Smooth muscle cell (in vitro differentiated cells): Measurements from ENCODE around the gene SKP1. TPM values are rescaled to one million over a fixed set of nuclear protein-coding genes. Genes with fewer than 3 reads are reported as not detected.

Source experiments
- DNase-seq: peaks from one replicate; lab custom pipeline; 2025; ENCODE audit not compliant: unreplicated experiment; lab: John Stamatoyannopoulos, UW
- H2AFZ ChIP-seq: fragments of 200-600 bp; sonication (generic); 2 replicates; pipeline ENCODE4 v1.6.0; 2016; ENCODE audit warnings: antibody characterized with exemption, low read depth, mild to moderate bottlenecking
- H3F3A ChIP-seq: fragments of 200-600 bp; sonication (generic); 2 replicates; pipeline ENCODE4 v1.6.0; 2017; ENCODE audit warnings: antibody characterized with exemption, low read depth
- H3K27ac ChIP-seq: fragments of 200-600 bp; sonication (generic); 2 replicates; pipeline ENCODE4 v1.5.1; 2016; ENCODE audit warnings: low read depth, mild to moderate bottlenecking
- H3K27me3 ChIP-seq: fragments of 200-600 bp; sonication (generic); 2 replicates; pipeline ENCODE4 v1.6.1; 2016; ENCODE audit warnings: low read depth, mild to moderate bottlenecking
- H3K36me3 ChIP-seq: fragments of 200-600 bp; sonication (generic); 2 replicates; pipeline ENCODE4 v1.5.1; 2016; ENCODE audit warnings: low read depth
- H3K4me1 ChIP-seq: fragments of 200-600 bp; sonication (generic); 2 replicates; pipeline ENCODE4 v1.5.1; 2016; ENCODE audit warnings: low read depth
- H3K4me2 ChIP-seq: fragments of 200-600 bp; sonication (generic); 2 replicates; pipeline ENCODE4 v1.6.0; 2016; ENCODE audit warnings: mild to moderate bottlenecking
- H3K4me3 ChIP-seq: fragments of 200-600 bp; sonication (generic); 2 replicates; pipeline ENCODE4 v1.5.1; 2016; ENCODE audit warnings: mild to moderate bottlenecking
- H3K79me2 ChIP-seq: fragments of 200-600 bp; sonication (generic); 2 replicates; pipeline ENCODE4 v1.6.0; 2016; ENCODE audit warnings: low read depth, mild to moderate bottlenecking
- H3K9ac ChIP-seq: fragments of 200-600 bp; sonication (generic); 2 replicates; pipeline ENCODE4 v1.6.0; 2016; ENCODE audit warnings: low read depth
- H3K9me3 ChIP-seq: fragments of 200-600 bp; sonication (generic); replicated peaks from 2 replicates; pipeline ENCODE4 v1.5.1; 2016; ENCODE audit warnings: low read depth
- H4K20me1 ChIP-seq: fragments of 200-600 bp; sonication (generic); 2 replicates; pipeline ENCODE4 v1.6.0; 2016; ENCODE audit warnings: low read depth
- WGBS: methylation state at CpG from one replicate; pipeline ENCODE4 v1.1.7; 2016; ENCODE audit warnings: low lambda C conversion rate; 5-methylcytosine and 5-hydroxymethylcytosine counted together
- polyA plus RNA-seq: library from polyadenylated mRNA; unstranded; fragments of >200 nt; fragmentation: Nextera tagmentation; extraction: Ambion mirVana; gene quantifications from 2 replicates; pipeline ENCODE4 v1.2.1, GENCODE V29; 2016
- total RNA-seq: library from RNA; depleted of rRNA; stranded (reverse); fragments of >200 nt; gene quantifications from 2 replicates; pipeline ENCODE4 v1.2.3, GENCODE V29; 2014
- TF ChIP-seq, protein P1 (sequence below): fragments of 200-600 bp; sonication (generic); IDR thresholded peaks from 2 replicates; pipeline ENCODE4 v1.5.1; 2017; ENCODE audit warnings: borderline replicate concordance, mild to moderate bottlenecking, antibody characterized with exemption; ENCODE audit not compliant: insufficient read depth, poor library complexity, severe bottlenecking

Gene SKP1
- total and polyA plus RNA-seq, 2 experiments from 2014 or later = 620 to 739 TPM

DNA sequence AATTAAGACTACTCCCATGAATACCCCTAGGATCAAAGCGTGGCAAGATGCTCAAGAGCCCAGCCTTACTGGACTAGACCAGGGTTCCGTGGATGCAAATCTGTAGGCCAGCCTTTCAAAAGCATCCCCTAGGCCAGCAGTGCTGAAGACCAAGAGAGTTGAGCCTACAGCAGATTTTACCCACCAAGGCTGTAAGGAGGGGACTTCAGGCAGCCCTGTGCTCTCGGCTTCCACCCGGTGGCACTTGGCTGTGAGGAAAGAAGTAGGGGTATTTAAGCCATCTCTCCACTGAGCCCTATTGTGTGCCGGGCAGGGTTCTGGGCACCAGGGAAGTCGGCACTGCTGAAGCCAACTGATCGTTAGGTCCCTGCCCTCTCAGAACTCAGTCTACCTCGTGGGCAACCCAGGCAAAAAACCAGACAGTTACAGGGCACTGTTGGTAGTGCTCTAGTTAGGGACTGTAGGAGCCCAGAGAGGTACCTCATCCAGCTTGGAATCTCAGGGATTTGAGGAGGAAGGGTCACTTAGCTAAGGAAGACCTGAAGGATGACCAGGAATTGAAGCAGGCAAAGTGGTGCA lies 36.8 kb downstream of the SKP1 start:
- H3K27ac ChIP-seq = no peak overlapping the region
- H3K79me2 ChIP-seq = peaks cover 7% of the 10 kb centered on the region
- no peaks in the 10 kb centered on the region for H3K4me1 ChIP-seq
- no peaks in the 10 kb centered on the region for H3K27me3 ChIP-seq
- peaks cover 100% of the 10 kb centered on the region for H4K20me1 ChIP-seq
- 97% methylated on average over 8 of the region's 8 CpGs for WGBS
- DNase-seq = no peak
- no peaks in the 10 kb centered on the region for H3K9me3 ChIP-seq
- no peak overlapping the region for H3K4me2 ChIP-seq
- no peaks in the 10 kb centered on the region for H3K36me3 ChIP-seq
- no peak overlapping the region for H3K9ac ChIP-seq
- no peaks in the 10 kb centered on the region for H3F3A ChIP-seq
- H3K4me3 ChIP-seq = no peak overlapping the region
- H2AFZ ChIP-seq = no peak overlapping the region
- TF ChIP-seq, protein P1, sequence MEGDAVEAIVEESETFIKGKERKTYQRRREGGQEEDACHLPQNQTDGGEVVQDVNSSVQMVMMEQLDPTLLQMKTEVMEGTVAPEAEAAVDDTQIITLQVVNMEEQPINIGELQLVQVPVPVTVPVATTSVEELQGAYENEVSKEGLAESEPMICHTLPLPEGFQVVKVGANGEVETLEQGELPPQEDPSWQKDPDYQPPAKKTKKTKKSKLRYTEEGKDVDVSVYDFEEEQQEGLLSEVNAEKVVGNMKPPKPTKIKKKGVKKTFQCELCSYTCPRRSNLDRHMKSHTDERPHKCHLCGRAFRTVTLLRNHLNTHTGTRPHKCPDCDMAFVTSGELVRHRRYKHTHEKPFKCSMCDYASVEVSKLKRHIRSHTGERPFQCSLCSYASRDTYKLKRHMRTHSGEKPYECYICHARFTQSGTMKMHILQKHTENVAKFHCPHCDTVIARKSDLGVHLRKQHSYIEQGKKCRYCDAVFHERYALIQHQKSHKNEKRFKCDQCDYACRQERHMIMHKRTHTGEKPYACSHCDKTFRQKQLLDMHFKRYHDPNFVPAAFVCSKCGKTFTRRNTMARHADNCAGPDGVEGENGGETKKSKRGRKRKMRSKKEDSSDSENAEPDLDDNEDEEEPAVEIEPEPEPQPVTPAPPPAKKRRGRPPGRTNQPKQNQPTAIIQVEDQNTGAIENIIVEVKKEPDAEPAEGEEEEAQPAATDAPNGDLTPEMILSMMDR = no peak

DNA sequence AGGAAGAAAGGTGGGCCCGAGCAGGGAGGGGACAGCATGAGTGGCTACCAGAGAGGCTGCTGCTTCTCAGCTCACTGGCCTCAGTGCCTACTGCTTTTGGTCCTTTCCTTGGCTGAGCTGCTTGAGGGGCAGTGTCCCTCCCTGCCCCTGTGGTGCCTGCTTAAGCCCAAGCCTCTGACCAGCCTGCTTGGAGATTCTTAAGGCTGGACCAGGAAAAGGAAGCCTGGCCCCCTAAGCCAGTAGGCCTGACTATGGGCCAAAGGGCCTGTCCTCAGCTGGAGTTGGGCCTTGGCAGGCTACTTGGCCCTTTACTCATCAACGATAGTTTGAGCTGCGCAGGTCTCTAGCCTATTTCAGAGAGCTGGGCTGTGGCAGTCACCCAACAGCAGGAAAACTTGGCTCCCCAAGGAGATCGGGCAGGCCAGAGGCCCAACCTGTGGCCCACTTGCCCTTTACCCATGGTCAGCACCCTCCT lies 37.3 kb downstream of the SKP1 start:
- 100% methylated on average over 4 of the region's 4 CpGs for WGBS
- no peaks in the 10 kb centered on the region for H3K9me3 ChIP-seq

DNA sequence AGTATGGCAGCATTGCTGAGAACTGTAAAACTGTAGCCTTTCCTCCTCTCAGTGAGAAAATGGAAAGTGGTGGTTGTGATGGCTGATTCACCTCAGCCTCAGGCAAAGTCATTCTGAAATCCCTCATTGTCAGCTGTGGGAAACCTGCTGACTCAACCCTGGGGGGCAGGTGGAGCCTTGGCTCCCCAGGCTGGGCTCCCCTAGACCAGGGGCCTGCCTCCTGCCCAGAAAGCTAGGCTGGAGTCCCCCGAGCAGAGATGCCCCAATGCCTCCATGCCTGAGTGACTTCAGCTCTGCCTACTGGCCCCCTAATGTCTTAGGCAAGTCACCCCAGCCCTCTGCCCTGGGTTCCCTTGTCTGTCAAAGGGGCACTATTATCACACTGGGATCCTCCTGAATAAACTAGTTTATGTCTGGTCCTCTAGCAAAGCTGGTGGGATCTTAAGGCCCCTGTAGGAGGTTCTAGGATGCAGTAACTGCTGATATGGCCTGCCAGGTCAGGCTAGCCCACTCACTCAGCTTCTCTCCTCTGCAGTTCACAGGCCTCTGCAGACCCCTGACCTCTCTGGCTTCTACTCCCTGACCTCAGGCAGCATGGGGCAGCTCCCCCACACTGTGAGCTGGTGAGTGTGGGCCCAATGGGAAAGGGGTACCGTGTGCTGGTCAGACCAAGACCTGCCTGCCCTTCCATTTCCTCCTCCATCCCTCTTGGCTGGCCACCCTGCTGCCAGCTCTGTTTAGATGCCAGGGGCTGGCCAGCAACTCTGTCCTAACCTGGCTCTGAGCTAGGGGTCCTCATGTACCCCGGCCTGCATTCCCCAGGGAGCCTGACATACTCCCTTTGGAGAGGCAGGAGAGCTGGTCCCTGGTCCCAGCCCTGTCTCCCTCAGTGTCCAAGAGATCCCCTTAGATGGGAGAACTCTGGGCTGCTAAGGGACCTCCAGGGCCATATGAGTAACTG lies 38.1 kb downstream of the SKP1 start:
- H3K36me3 ChIP-seq = no peaks in the 10 kb centered on the region
- H3K4me3 ChIP-seq = no peak overlapping the region
- H3K27me3 ChIP-seq = no peaks in the 10 kb centered on the region
- DNase-seq = no peak
- H3K4me2 ChIP-seq = no peak overlapping the region
- no peak overlapping the region for H3K9ac ChIP-seq
- peaks cover 100% of the 10 kb centered on the region for H4K20me1 ChIP-seq
- H3F3A ChIP-seq = no peaks in the 10 kb centered on the region
- TF ChIP-seq, protein P1 = no peak
- peaks cover 5% of the 10 kb centered on the region for H3K79me2 ChIP-seq
- H3K27ac ChIP-seq = peak overlapping the region; percentile 53
- no peaks in the 10 kb centered on the region for H3K9me3 ChIP-seq
- H3K4me1 ChIP-seq = no peaks in the 10 kb centered on the region
- 80% methylated on average over 3 of the region's 3 CpGs for WGBS
- no peak overlapping the region for H2AFZ ChIP-seq

More for the DNA sequence above, 37.3 kb downstream of the SKP1 start:
- TF ChIP-seq, protein P1 = no peak
- Histone ChIP-seq H3K79me2 (peaks cover 6% of the 10 kb centered on the region), H2AFZ (no peak overlapping the region), H3K4me1 (no peaks in the 10 kb centered on the region), H3K27me3 (no peaks in the 10 kb centered on the region), H3K27ac (no peak overlapping the region), H3K4me2 (no peak overlapping the region), H3K36me3 (no peaks in the 10 kb centered on the region), H4K20me1 (peaks cover 100% of the 10 kb centered on the region), H3F3A (no peaks in the 10 kb centered on the region), H3K4me3 (no peak overlapping the region), H3K9ac (no peak overlapping the region)
- DNase-seq = no peak
